Neural progenitor cell (in vitro differentiated cells): ENCODE measurements around the gene DIP2A. TPM values are rescaled to one million over a fixed set of nuclear protein-coding genes. Genes with fewer than 3 reads are reported as not detected.

Experiments
- DNase-seq: peaks from one replicate; pipeline ENCODE4 v3.0.0-alpha.2; 2016; ENCODE audit warnings: low spot score
- H2AFZ ChIP-seq: fragments of 200-600 bp; sonication (generic); replicated peaks from 2 replicates; pipeline ENCODE4 v1.6.1; 2016; ENCODE audit warnings: antibody characterized with exemption
- H3F3A ChIP-seq: fragments of 200-600 bp; sonication (generic); 2 replicates; pipeline ENCODE4 v1.6.1; 2016; ENCODE audit warnings: antibody characterized with exemption, low read depth
- H3K27ac ChIP-seq: fragments of 200-600 bp; sonication (generic); 2 replicates; pipeline ENCODE4 v1.5.1; 2016; ENCODE audit warnings: mild to moderate bottlenecking
- H3K27me3 ChIP-seq: fragments of 200-600 bp; sonication (generic); 2 replicates; pipeline ENCODE4 v1.6.1; 2016; ENCODE audit warnings: mild to moderate bottlenecking, moderate library complexity
- H3K36me3 ChIP-seq: fragments of 200-600 bp; sonication (generic); 2 replicates; pipeline ENCODE4 v1.5.1; 2016
- H3K4me1 ChIP-seq: fragments of 200-600 bp; sonication (generic); 2 replicates; pipeline ENCODE4 v1.6.1; 2016; ENCODE audit warnings: mixed run types
- H3K4me2 ChIP-seq: fragments of 200-600 bp; sonication (generic); 2 replicates; pipeline ENCODE4 v1.6.1; 2016
- H3K4me3 ChIP-seq: fragments of 200-600 bp; sonication (generic); 2 replicates; pipeline ENCODE4 v1.5.1; 2016
- H3K79me2 ChIP-seq: fragments of 200-600 bp; sonication (generic); 2 replicates; pipeline ENCODE4 v1.6.1; 2016; ENCODE audit warnings: low read depth
- H3K9ac ChIP-seq: fragments of 200-600 bp; sonication (generic); 2 replicates; pipeline ENCODE4 v1.6.1; 2016
- H3K9me3 ChIP-seq: fragments of 200-600 bp; sonication (generic); 2 replicates; pipeline ENCODE4 v1.5.1; 2016; ENCODE audit warnings: low read depth
- H4K20me1 ChIP-seq: fragments of 200-600 bp; sonication (generic); 2 replicates; pipeline ENCODE4 v1.6.1; 2016; ENCODE audit warnings: low read depth
- H3K27ac Mint-ChIP-seq: 3 replicates; pipeline ENCODE4 v1.8.0; 2021; ENCODE audit warnings: mixed read lengths
- H3K27me3 Mint-ChIP-seq: 2 replicates; pipeline ENCODE4 v1.8.0; 2022; ENCODE audit warnings: low read depth, mild to moderate bottlenecking, inconsistent platforms, moderate library complexity, mixed read lengths; ENCODE audit not compliant: insufficient read depth
- H3K36me3 Mint-ChIP-seq: 3 replicates; pipeline ENCODE4 v1.8.0; 2021; ENCODE audit warnings: mixed read lengths
- H3K4me1 Mint-ChIP-seq: 3 replicates; pipeline ENCODE4 v1.8.0; 2021; ENCODE audit warnings: mixed read lengths
- H3K4me3 Mint-ChIP-seq: 3 replicates; pipeline ENCODE4 v1.8.0; 2021; ENCODE audit warnings: mild to moderate bottlenecking, moderate library complexity, mixed read lengths
- H3K9me3 Mint-ChIP-seq: 3 replicates; pipeline ENCODE4 v1.8.0; 2020; ENCODE audit warnings: mixed read lengths
- EZH2 ChIP-seq: fragments of 200-600 bp; sonication (generic); IDR thresholded peaks from 2 replicates; pipeline ENCODE4 v1.6.1; 2017; ENCODE audit warnings: antibody characterized with exemption, mild to moderate bottlenecking, moderate library complexity
- EZH2phosphoT487 ChIP-seq: fragments of 200-600 bp; sonication (generic); IDR thresholded peaks from 2 replicates; pipeline ENCODE4 v1.6.1; 2017; ENCODE audit warnings: antibody characterized with exemption
- total RNA-seq: library from RNA; depleted of rRNA; stranded (reverse); fragments of >200 nt; gene quantifications from 2 replicates; pipeline ENCODE4 v1.2.3, GENCODE V29; 2015; ENCODE audit warnings: low replicate concordance
- TF ChIP-seq, protein P1 (sequence below): fragments of 200-600 bp; sonication (generic); IDR thresholded peaks from 2 replicates; pipeline ENCODE4 v1.5.1; 2017; ENCODE audit warnings: antibody characterized with exemption, mild to moderate bottlenecking

Gene DIP2A
- total RNA-seq, 1 donor from 2014 or later: 50.7 TPM

DNA sequence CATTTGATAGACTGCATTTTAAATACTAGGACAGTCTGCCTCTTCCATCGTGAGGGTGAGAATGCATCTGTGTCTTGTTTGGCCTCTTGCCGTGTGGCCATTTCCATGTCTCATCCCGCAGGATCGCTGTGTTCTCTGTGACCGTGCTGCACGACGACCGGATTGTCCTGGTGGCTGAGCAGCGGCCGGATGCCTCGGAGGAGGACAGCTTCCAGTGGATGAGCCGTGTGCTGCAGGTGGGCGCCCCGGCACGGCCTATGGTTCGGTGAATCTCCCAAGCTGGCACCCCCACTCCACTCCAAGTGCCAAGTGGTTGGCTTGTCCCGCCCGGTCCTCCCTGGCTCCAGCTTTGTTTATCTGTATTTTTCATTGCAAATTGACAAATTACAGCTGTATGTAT, 91.0 kb downstream of the DIP2A start:
- Mint-ChIP-seq H3K36me3 (peaks cover 39% of the 10 kb centered on the region), H3K27ac (no peak overlapping the region), H3K9me3 (peaks cover 2% of the 10 kb centered on the region), H3K27me3 (peaks cover 2% of the 10 kb centered on the region), H3K4me3 (no peak overlapping the region), H3K4me1 (no peaks in the 10 kb centered on the region)
- no peak overlapping the region for H3K9ac ChIP-seq
- H3K27me3 ChIP-seq: no peaks in the 10 kb centered on the region
- H3K4me1 ChIP-seq: no peaks in the 10 kb centered on the region
- H3F3A ChIP-seq: no peaks in the 10 kb centered on the region
- H3K4me3 ChIP-seq: no peak overlapping the region
- no peak overlapping the region for H3K27ac ChIP-seq
- H2AFZ ChIP-seq: no peak overlapping the region
- H3K4me2 ChIP-seq: no peak overlapping the region
- H4K20me1 ChIP-seq: no peaks in the 10 kb centered on the region
- no peaks in the 10 kb centered on the region for H3K79me2 ChIP-seq
- no peak for DNase-seq
- no peaks in the 10 kb centered on the region for H3K9me3 ChIP-seq
- TF ChIP-seq EZH2phosphoT487 (no peak), EZH2 (no peak)
- TF ChIP-seq, protein P1, sequence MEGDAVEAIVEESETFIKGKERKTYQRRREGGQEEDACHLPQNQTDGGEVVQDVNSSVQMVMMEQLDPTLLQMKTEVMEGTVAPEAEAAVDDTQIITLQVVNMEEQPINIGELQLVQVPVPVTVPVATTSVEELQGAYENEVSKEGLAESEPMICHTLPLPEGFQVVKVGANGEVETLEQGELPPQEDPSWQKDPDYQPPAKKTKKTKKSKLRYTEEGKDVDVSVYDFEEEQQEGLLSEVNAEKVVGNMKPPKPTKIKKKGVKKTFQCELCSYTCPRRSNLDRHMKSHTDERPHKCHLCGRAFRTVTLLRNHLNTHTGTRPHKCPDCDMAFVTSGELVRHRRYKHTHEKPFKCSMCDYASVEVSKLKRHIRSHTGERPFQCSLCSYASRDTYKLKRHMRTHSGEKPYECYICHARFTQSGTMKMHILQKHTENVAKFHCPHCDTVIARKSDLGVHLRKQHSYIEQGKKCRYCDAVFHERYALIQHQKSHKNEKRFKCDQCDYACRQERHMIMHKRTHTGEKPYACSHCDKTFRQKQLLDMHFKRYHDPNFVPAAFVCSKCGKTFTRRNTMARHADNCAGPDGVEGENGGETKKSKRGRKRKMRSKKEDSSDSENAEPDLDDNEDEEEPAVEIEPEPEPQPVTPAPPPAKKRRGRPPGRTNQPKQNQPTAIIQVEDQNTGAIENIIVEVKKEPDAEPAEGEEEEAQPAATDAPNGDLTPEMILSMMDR: no peak
- H3K36me3 ChIP-seq: peaks cover 4% of the 10 kb centered on the region

DNA sequence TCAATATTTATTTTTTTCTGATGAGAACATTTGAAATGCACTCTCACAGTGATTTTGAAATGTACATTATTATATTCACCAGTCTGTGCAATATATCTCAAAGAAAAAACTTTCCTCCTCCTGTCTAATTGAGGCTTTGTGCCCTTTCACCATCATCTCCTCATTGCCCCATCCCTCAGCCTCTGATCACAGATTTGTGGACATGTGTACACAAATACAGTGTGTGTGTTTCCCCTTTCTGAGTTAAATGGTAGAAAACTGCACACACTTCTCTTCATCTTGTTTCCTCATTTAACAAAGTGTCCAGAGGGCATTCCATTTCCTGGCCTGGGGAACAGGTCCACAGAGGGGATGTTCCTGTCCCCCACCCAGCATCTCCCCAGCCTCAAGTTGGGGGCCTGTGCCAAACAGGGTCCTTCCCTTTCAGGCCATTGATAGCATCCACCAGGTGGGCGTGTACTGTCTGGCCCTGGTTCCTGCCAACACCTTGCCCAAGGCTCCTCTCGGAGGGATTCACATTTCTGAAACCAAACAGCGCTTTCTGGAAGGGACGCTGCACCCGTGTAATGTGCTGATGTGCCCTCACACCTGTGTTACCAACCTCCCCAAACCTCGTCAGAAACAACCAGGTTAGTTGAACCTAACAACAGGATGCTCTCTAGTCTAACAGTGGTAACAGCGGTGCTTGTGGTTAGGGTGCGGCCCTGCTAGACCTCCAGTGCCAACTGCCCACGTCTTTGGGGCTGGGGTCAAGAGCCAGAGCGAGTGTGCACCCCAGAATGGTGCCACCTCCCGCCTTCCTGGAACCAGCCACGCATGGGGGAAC, 91.6 kb downstream of the DIP2A start:
- no peaks in the 10 kb centered on the region for H3K4me1 Mint-ChIP-seq
- H3K36me3 Mint-ChIP-seq: peaks cover 34% of the 10 kb centered on the region
- no peaks in the 10 kb centered on the region for H3K79me2 ChIP-seq
- TF ChIP-seq, protein P1: no peak
- no peak for TF ChIP-seq EZH2
- TF ChIP-seq EZH2phosphoT487: no peak
- H3K27me3 Mint-ChIP-seq: peaks cover 2% of the 10 kb centered on the region
- no peak overlapping the region for H3K27ac Mint-ChIP-seq
- no peaks in the 10 kb centered on the region for H3F3A ChIP-seq
- peaks cover 4% of the 10 kb centered on the region for H3K36me3 ChIP-seq
- no peaks in the 10 kb centered on the region for H3K4me1 ChIP-seq
- no peak overlapping the region for H2AFZ ChIP-seq
- H3K4me3 Mint-ChIP-seq: no peak overlapping the region
- no peak overlapping the region for H3K9ac ChIP-seq
- H3K9me3 Mint-ChIP-seq: peaks cover 2% of the 10 kb centered on the region
- H3K27me3 ChIP-seq: no peaks in the 10 kb centered on the region
- no peak for DNase-seq
- H3K4me3 ChIP-seq: no peak overlapping the region
- no peaks in the 10 kb centered on the region for H3K9me3 ChIP-seq
- no peaks in the 10 kb centered on the region for H4K20me1 ChIP-seq
- no peak overlapping the region for H3K4me2 ChIP-seq
- no peak overlapping the region for H3K27ac ChIP-seq

DNA sequence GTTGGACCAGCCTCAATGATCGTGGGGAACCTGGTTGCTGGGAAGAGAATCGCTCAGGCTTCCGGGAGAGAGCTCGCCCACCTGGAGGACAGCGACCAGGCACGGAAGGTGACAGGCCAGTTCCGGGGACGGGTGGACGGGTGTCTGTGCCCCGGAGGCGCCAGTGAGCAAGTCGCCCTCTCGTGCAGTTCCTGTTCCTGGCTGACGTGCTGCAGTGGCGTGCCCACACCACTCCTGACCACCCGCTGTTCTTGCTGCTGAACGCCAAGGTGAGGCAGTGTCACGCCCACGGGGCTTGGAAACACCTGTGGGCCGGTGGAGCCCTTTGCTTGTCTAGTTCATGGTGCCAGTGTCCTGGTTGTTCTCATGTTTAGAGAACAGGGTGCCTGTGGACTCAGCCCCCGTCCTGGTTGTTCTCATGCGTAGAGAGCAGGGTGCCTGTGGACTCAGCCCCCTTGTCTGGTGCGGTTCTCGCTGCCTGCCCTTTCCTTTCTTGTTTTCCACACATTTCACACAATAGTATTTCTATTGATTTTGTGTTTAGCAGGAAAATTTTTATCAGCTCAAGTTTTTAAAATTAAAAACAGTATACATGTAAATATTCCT, 93.0 kb downstream of the DIP2A start:
- Histone ChIP-seq H3K4me1 (no peaks in the 10 kb centered on the region), H3K9me3 (no peaks in the 10 kb centered on the region), H3K9ac (no peak overlapping the region), H3K27me3 (no peaks in the 10 kb centered on the region), H3K4me2 (no peak overlapping the region), H3K79me2 (no peaks in the 10 kb centered on the region), H3F3A (no peaks in the 10 kb centered on the region), H3K4me3 (no peak overlapping the region), H3K27ac (no peak overlapping the region), H2AFZ (no peak overlapping the region), H4K20me1 (no peaks in the 10 kb centered on the region), H3K36me3 (peaks cover 4% of the 10 kb centered on the region)
- peaks cover 2% of the 10 kb centered on the region for H3K9me3 Mint-ChIP-seq
- H3K4me1 Mint-ChIP-seq: no peaks in the 10 kb centered on the region
- H3K27me3 Mint-ChIP-seq: peaks cover 2% of the 10 kb centered on the region
- no peak overlapping the region for H3K27ac Mint-ChIP-seq
- TF ChIP-seq EZH2phosphoT487 (no peak), EZH2 (no peak)
- TF ChIP-seq, protein P1: no peak
- peaks cover 40% of the 10 kb centered on the region for H3K36me3 Mint-ChIP-seq
- H3K4me3 Mint-ChIP-seq: no peak overlapping the region
- no peak for DNase-seq
